OCI-LY1 (cell line): ENCODE data around the gene DOCK2.

Source experiments
- EZH2 ChIP-seq: fragments of 200-600 bp; sonication (generic), shearing (Covaris generic); IDR thresholded peaks from 2 replicates; pipeline ENCODE4 v1.8.0; 2017; ENCODE audit warnings: borderline replicate concordance, mixed run types, mild to moderate bottlenecking, antibody characterized with exemption, low read length, moderate library complexity, mixed read lengths
- TF ChIP-seq, protein P1 (sequence below): fragments of 200-600 bp; sonication (generic), shearing (Covaris generic); IDR thresholded peaks from 2 replicates; pipeline ENCODE4 v1.5.1; 2017; ENCODE audit warnings: mild to moderate bottlenecking, antibody characterized with exemption, low read length, moderate library complexity, mixed read lengths

DNA sequence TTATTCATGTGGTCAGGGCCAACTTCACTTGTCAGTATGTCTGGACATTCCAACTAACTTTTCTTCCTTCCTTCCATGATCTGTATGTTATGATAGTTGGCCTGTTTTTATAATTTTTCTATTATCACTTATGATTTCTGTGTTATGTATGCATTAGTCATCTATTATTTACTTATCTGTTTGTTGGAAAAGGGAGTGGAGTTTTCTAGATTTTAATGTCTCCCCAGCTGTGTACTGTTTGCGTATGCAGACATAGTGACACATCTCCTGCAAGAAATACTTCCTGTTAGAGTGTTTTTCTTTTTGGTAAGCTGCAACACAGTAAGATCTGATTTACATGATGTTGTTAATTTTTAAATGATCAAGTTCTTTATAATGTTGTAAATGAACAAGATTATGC, 351.9 kb downstream of the DOCK2 start:
- TF ChIP-seq, protein P1, sequence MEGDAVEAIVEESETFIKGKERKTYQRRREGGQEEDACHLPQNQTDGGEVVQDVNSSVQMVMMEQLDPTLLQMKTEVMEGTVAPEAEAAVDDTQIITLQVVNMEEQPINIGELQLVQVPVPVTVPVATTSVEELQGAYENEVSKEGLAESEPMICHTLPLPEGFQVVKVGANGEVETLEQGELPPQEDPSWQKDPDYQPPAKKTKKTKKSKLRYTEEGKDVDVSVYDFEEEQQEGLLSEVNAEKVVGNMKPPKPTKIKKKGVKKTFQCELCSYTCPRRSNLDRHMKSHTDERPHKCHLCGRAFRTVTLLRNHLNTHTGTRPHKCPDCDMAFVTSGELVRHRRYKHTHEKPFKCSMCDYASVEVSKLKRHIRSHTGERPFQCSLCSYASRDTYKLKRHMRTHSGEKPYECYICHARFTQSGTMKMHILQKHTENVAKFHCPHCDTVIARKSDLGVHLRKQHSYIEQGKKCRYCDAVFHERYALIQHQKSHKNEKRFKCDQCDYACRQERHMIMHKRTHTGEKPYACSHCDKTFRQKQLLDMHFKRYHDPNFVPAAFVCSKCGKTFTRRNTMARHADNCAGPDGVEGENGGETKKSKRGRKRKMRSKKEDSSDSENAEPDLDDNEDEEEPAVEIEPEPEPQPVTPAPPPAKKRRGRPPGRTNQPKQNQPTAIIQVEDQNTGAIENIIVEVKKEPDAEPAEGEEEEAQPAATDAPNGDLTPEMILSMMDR = no peak
- no peak for TF ChIP-seq EZH2
